Measurements from ENCODE around the gene SLC51A. TPM values are rescaled to one million over a fixed set of nuclear protein-coding genes. Genes with fewer than 3 reads are reported as not detected.
"Not testable (repeated sequence)": the region's sequence is repeated elsewhere in the genome, so short reads cannot be mapped to it uniquely, and the experiment has no call there.

SLC51A gene
- total RNA-seq, 1 donor from 2014 or later: not detected

GRCh38 chr3:196235452-196236122 lies 19.3 kb downstream of the SLC51A start:
- intact Hi-C loops (cut with micrococcal nuclease): no loop called here

GRCh38 chr3:196236223-196236622 lies 19.9 kb downstream of the SLC51A start:
- intact Hi-C loops (cut with micrococcal nuclease): no loop called here

DNA sequence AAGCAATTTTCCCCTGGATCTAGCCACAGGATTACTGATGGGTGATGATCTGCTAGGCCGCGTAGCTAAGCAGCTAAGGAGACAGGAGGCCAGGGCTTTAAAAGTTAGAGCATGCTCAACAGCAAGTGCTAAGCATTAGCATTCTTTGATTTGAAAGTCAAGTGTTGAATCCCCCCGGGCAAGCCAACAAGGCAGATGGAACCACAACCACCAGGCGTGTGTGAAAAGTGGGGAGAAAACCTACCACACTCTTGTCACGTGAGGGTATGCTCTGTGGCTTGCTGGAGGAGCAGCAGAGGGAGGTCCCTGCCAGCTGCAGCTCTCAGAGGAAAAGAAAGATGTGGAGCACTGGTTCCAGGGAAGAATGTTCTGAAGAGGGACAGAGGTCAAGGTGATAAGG lies 20.9 kb downstream of the SLC51A start:
- intact Hi-C loops (cut with micrococcal nuclease): no loop called here

DNA sequence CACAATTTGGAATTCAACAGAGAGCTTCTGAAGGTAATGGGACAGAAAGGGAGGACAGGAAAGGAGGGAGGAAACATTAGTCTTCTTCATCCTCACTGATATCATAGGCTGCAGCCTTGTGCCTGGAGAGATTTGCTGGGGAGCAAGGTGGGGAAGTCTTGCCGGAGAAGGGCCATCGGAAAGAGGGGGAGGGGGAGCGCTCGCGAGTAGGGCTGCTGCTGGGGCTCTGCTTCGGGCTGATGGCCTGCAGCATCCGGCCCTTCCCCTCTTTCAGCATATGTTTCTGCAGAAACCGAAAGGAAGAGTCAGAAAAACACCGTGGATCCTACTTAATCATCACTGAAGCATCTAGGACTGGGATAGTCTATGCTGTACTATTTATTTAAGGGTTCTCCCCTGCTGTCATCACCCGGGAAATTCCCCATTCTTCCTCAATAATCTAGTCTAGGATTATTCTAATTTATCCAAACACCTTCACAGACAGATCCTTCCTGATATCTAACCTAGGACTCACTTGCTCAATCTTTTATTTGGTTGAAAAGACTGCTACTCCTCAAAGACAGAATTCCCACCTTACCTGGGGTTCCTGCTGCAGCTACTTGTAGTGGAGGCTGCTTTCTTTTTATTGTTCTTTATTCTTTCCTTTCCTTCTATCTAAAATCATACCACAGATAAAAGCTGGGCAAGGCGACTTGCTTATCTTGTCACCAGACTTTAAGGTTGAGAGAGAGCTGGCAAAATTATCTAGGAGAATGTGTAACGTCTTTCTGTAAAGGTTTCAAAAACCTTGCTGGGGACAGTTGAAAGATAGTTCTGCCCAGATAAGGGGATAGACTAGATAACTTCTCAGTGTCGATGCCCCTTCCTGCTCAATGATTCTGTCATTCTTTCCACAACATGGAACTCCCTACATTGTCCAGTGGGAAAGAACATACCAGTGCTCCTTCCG lies 22.6 kb downstream of the SLC51A start:
- intact Hi-C loops (cut with micrococcal nuclease): no loop called here

DNA sequence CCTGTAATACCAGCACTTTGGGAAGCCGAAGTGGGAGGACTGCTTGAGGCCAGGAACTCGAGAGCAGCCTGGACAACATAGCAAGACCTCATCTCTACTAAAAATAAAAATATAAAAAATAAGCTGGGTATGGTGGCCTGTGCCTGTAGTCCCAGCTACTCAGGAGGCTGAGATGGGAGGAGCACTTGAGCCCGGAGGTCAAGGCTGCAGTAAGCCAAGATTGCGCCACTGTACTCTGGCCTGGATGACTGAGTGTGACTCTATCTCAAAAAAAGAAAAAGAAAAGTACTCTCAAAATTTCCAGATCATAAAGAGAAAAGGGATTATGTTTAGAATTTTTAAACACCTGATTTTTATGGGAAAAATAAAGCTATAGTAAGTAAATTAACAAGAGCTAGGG lies 24.1 kb downstream of the SLC51A start:
- intact Hi-C loops (cut with micrococcal nuclease): no loop called here

DNA sequence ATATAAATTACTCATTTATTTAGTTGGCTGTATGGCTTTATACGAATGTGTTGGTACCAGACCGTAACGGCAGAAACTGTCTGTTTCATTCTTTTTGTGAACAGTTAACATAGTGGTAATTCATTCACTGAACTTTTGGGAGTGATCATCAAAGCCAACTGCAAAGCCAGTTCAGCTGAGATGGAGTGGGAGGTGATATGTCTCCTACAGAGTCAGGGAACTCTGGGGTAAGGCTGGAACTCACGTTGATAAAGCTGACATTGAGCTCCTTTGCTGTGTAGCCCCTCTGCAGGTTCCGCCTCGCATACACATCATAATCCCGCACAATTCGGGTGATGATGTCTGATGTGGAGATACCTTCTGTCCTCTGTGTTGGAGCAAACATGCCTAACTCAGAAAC lies 25.4 kb downstream of the SLC51A start:
- intact Hi-C loops (cut with micrococcal nuclease): no loop called here

GRCh38 chr3:196244166-196244565 lies 27.8 kb downstream of the SLC51A start:
- intact Hi-C loops (cut with micrococcal nuclease): not testable (repeated sequence)

- intact Hi-C loops (cut with micrococcal nuclease): no loop called here
Measured at GRCh38 chr3:196246612-196247308, 30.4 kb downstream of the SLC51A start.

DNA sequence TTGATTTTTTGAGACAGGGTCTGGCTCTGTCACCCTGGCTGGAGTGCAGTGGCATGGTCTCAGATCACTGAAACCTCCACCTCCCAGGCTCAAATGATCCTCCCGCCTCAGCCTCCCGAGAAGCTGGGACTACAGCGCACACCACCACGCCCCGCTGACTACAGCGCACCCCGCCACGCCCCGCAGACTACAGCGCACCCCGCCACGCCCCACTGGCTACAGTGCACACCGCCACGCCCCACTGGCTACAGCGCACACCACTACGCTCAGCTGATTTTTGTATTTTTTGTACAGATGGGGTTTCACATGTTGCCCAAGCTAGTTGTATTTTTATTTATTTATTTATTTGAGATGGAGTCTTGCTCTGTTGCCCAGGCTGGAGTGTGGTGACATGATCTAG lies 35.6 kb downstream of the SLC51A start:
- intact Hi-C loops (cut with micrococcal nuclease): loop anchor here (2.0 kb wide), 1 partner anchor 251 kb away; the partner anchor contains the start of gene RNF168

DNA sequence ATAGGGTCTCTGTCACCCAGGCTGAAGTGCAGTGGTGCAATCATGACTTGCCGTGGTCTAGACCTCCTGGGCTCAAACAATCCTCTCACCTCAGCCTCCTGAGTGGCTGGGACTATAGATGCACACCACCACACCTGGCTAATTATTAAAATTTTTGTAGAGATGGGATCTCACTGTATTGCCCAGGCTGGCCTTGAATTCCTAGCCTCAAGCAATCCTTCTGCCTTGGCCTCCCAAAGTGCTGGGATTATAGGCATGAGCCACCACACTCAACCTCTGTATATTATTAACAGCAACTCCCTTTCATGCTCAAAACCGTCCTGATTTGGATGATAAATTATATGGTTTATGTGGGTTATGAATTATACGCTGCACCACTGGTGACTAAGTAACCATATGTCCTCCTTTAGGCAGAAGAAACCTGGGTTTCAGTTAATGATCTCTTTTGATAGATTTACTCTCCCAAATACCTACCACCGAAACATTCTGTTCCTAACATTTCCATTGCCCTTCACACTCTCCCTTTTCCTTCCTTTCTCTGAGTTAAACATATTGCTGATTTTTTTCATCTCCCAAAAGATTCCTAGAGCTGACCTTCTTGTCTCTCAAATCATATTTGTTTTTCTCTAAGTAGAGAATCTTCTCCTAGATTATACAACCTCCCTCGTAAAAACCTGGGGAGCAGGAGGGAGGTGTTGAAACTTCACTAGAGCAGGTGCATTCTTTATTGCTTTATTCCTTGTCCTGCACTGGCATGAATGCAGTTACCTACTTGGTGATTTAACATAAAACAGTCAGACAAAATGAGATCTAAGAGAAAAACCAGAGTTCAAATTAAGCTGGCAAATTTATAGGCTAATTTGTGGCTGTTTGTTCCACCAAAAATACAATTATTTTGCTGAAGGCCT lies 38.3 kb downstream of the SLC51A start:
- intact Hi-C loops (cut with micrococcal nuclease): no loop called here

GRCh38 chr3:196255776-196256175 lies 39.4 kb downstream of the SLC51A start:
- intact Hi-C loops (cut with micrococcal nuclease): no loop called here

DNA sequence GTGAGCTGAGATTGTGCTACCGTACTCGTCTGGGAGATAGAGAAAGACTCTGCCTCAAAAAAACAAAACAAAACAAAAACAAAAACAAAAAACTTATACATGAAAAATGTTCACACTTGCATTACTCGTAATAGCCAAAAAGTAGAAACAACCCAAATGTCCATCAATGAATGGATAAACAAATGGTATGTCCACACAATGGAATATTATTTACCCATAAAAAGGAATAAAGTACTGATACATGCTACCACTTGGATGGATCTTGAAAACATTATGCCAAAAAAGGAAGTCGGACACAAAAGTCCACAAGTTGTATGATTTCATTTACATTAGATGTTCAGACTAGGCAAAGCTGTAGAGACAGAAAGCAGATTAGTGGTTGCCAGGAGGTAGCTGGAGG lies 44.5 kb downstream of the SLC51A start:
- intact Hi-C loops (cut with micrococcal nuclease): no loop called here

- intact Hi-C loops (cut with micrococcal nuclease): no loop called here
Measured at GRCh38 chr3:196263819-196264218, 47.5 kb downstream of the SLC51A start.

DNA sequence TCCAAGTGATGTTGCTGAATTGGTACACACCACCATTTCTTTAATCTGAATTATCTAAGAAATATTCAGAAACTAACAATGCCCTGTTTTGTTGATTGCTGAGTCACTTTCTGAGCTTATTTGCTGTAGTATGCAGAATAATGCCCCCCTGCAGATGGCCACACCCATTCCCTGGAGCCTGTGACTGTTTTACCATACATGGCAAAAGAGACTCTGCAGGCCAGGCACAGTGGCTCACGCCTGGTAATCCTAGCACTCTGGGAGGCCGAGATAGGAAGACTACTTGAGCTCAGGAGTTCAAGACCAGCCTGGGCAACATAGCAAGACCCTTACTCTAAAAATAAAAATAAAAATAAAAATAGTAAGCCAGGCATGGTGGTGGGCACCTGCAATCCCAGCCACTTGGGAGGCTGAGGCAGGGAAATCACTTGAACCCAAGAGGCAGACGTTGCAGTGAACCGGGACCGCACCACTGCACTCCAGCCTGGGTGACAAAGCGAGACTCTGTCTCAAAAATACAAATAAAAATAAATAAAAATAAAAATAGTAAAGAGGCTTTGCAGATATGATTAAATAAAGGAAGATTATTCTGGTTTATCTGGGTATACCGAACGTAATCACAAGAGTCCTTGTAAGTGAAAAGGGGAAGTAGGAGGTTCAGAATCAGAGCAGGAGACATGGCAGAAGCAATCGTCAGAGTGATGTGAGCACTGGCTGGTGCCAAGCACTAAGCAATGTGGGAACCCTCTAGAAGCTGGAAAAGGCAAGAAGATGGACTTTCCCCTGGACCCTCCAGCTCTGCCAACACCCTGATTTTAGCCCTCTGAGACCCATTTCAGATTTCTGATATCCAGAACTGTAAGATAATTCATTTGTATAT lies 52.2 kb downstream of the SLC51A start:
- intact Hi-C loops (cut with micrococcal nuclease): no loop called here

- intact Hi-C loops (cut with micrococcal nuclease): loop anchor here (5.0 to 10.0 kb wide), 2 partner anchors 232 to 364 kb away; partner anchors contain the start of genes NRROS and RNF168
Measured at GRCh38 chr3:196270499-196270898, 54.2 kb downstream of the SLC51A start.

- intact Hi-C loops (cut with micrococcal nuclease): loop anchor here (5.0 to 10.0 kb wide), 2 partner anchors 229 to 362 kb away; partner anchors contain the start of genes NRROS and RNF168
Measured at GRCh38 chr3:196272826-196273225, 56.5 kb downstream of the SLC51A start.

GRCh38 chr3:196273655-196274054 lies 57.3 kb downstream of the SLC51A start:
- intact Hi-C loops (cut with micrococcal nuclease): loop anchor here (1.0 to 10.0 kb wide), 5 partner anchors 14 to 361 kb away; partner anchors contain the start of genes DYNLT2B, NRROS, PCYT1A and RNF168

- intact Hi-C loops (cut with micrococcal nuclease): loop anchor here (1.0 to 10.0 kb wide), 5 partner anchors 13 to 360 kb away; partner anchors contain the start of genes DYNLT2B, NRROS, PCYT1A and RNF168
Measured at GRCh38 chr3:196274585-196274984, 58.3 kb downstream of the SLC51A start.

DNA sequence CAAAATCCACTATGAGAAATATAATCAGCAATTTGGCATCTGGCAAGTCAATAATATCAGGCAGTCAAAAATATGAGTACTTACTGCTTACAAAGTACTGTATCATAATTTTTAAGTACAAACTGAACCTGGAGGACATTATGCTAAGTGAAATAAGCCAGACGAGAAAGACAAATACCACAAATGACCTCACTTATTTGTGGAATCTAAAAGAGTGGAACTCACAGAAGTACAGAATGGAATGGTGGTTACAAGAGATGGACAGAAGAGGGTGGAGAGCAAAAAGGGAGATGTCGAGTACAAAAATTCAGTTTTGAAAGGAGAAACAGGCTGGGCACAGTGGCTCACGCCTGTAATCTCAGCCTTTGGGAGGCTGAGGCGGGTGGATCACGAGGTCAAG lies 58.8 kb downstream of the SLC51A start:
- intact Hi-C loops (cut with micrococcal nuclease): loop anchor here (10.0 kb wide), 1 partner anchor 360 kb away; the partner anchor contains the start of gene NRROS
